ENCODE data around the gene DARS1.

DARS1 gene

GRCh38 chr2:135985018-135985825 is at the start of gene DARS1:
Gene DARS1, minus strand, starts transcription at chr2:135985626. Its CDS starts 158 bp downstream, at chr2:135985468.
- peak; percentile 64 for DNase-seq

- no peak for DNase-seq
Observed at GRCh38 chr2:136034629-136035028, 49.2 kb upstream of the DARS1 start.

DNA sequence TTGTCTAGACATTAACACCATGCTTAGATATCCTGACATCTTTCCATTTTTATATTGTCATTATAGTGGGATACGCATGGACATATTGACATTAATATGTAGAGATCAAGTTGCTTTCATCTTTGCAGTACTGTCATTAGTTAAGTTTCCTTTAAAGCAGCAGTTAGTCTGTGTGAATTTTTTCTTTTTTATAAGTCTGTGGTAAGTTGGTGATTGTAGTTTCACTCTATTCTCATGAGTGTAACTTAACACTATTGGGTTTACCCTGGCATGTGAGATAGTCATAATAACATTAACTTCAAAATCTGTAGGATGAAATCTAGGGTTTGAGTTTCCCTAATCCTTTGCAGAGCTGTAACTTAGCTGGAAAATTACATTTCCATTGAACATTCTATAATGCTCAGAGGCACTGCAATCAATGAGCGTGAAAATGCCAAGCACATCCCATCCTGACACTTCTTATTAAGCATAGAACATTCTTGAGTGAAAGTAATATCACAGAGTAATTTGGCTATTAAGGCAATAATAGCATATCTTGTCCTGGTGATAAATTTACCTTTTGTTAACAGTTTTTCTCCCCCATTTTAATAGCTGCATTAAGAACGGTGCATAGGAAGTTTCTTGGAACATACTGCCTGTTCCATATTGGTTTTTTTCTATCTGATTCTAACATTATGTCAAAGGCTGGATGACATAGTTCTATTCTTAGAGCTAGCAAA is 47.5 kb upstream of the DARS1 start:
- no peak for DNase-seq

DNA sequence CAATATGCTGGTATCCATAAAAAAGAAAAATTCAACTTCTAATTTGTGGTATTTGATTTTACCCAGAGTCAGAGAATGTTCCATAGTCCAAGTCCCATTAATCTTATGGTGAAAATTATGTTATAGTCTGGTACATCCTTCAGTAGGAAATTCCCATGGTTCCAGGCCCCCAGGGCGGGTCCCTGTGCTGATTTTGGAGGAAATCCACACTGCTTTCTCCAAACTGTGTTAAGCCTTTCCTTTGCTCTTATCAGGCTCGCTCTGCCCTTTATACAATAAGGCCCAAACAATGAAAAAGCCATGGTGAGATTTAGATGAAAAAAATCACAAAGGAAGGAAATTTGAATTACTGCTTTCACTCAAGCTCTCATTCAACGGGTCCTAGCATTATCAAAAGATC is 46.8 kb upstream of the DARS1 start:
- DNase-seq: no peak

GRCh38 chr2:136031711-136032110 is 46.3 kb upstream of the DARS1 start:
- DNase-seq: no peak

DNA sequence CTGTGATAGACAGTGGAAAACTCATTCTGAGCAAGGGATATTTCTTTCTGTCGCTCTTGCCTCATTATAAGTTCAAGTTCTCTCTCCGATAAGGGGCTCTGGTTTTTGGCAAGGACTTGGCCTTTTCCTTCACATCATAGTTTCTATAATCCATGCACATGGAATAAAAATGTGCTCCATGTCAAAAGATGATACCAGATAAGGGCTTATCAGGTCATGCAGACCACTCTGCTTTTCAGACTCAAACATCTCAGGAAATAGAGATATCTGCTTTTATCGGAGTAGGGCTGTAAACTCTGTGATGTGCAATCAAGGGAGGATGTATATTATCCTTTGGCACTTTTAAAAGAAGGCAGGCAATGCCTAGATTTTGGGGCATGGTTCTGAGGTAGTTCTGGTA is 45.0 kb upstream of the DARS1 start:
- DNase-seq: no peak

- no peak for DNase-seq
Observed at GRCh38 chr2:136029149-136029548, 43.7 kb upstream of the DARS1 start.

- no peak for DNase-seq
Observed at GRCh38 chr2:136028001-136028400, 42.6 kb upstream of the DARS1 start.

DNA sequence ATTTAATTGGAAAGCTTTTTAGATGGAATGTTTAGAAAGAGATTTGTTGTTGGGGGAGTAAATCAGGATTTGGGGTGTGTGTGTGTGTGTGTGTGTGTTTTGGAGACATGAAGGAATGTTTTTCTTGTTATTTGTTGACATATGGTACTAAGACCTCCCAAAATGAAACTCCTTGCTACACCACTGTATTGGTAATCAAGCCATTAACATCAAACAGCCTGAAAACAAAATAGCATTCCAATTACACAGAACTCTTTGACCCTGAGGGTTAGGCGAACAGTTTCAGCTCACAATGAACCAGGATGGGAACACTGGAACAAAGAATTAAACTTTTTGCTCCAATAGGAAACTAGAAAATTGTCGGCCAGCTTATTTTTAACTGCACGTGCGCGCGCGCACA is 41.7 kb upstream of the DARS1 start:
- no peak for DNase-seq

DNA sequence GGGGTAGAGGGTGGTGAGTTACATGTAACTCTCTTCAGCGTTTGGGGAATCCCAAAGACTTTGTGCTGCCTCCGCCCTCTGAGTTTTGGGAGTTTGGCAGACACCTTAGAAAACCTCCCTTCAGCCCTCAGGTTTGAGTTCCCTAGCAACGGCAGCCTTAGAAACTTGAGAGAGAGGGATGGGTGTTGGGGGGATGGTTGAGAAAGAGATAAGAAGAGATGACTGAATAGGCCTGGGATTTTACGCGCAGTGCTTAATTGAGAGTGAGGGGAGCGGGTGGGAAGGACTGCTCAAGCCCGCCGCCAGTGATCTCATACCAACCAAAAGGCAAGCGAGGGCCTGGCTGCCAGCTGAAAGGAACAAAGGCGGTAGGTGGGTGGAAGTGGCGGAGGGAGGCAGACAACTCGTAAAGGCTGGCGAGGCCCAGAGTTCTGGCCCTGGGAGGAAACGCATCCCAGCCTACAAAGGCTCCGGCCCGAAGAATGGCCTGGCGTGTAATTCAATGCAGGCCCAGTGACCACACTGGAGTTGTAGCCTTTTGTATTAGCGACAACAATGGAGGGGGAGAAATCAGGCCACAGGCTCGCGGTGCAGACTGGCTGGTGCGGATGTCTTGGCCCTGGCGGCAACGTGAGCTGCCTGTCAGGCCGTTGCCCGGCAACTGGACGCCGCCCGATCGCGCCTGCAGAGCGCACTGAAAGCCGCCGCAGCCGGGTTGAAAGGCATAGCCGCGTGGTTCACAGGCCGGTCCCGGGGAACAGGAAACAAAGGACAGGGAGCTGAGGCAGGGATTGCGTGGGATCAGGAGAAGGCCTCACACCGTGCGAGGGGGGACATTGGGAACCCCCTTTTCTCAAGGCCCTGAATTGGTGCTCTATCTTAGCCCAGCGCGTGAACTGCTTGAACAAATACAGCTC is 39.9 kb upstream of the DARS1 start:
- peak; percentile 10 for DNase-seq

GRCh38 chr2:136024616-136025015 is 39.2 kb upstream of the DARS1 start:
- DNase-seq: no peak

DNA sequence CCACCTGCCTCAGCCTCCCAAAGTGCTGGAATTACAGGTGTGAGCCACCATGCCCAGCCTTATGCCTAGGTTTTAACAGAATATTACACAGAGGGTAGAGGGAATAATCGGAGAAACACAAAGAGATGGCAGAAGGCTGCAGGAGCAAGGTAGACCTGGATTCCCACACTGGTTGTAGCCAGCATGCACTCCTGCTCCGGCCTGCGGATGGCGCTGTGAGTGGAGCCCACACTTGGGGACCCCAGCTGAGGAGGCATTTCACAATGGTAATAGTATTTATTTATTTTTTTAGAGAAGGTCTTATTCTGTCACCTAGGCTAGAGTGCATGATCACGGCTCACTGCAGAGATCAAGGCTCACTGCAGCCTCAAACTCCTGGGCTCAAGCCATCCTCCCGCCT is 38.8 kb upstream of the DARS1 start:
- DNase-seq: no peak

GRCh38 chr2:136023416-136023815 is 38.0 kb upstream of the DARS1 start:
- no peak for DNase-seq

DNA sequence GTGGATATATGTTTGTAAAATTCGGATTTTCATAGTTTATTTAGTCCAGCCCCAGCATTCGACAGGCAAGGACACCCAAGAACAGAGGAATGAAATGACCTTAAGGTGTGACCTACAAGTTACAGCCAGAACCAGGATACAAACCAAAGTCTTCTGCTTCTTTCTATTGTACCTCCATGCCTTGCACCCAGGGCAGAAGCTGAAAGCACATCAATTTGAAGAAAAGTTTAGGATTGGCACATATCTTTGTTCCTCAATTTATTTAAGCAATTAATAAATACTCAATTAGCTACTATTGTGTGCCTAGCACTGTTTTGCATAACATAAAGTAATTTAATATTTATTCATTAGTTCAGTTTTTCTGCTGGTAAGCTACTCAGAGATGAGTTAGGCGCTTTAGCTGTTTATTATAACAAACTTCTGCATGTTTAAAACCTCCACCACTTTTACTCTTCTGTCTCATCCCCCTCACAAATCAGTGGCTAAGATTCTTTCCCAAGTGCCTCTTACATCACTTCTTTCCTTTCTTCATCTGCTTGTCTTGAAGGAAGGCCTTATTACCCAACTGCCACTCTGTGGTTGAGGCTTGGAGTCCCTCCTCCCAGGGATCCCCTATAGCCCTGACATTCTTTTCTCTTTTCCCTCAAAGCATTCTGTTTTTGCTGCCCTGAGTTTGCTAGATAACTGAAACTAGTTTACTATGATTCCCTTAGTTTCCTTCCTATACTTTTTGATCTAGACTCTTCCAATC is 37.1 kb upstream of the DARS1 start:
- no peak for DNase-seq

DNA sequence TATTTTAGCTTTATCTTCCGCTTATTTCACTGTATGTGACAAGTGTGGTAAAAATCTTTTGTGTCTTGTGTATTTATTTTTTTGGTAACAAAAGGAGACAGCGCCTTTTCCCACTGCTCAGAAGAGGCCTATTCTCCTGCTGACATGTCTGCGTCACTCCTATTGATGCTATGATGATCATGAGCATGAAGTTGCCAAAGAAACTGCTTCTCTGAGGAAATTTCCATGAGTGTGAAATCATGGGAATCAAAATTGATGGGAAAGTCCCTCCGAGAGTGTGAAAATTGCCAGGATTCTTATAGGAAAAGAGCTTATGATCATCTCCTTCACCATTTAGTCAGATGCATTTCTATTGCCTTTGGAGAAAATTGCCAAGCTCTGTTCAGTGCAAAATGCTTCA is 36.5 kb upstream of the DARS1 start:
- DNase-seq: no peak

GRCh38 chr2:136021406-136021805 is 36.0 kb upstream of the DARS1 start:
- DNase-seq: no peak

- no peak for DNase-seq
Observed at GRCh38 chr2:136020831-136021230, 35.4 kb upstream of the DARS1 start.

- DNase-seq: no peak
Observed at GRCh38 chr2:136019825-136020224, 34.4 kb upstream of the DARS1 start.

DNA sequence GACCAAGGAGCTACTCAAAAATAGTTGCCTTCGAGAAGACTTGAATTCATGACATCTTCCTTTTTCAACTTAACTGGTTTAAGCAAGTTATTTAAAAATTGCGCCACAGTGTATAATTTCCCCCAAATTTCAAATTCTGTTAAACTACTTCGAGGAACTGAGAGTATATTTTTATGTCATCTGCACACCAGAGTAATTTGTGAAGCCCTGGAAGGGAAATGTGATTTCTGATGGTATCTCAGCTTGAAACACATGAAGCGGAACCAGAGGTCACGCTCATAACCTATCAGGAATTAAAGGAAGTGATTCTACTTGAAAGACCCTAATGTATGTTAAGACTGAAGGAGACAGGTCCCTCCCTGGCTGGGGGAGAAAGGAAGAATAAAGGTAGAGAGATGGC is 33.9 kb upstream of the DARS1 start:
- DNase-seq: no peak

DNA sequence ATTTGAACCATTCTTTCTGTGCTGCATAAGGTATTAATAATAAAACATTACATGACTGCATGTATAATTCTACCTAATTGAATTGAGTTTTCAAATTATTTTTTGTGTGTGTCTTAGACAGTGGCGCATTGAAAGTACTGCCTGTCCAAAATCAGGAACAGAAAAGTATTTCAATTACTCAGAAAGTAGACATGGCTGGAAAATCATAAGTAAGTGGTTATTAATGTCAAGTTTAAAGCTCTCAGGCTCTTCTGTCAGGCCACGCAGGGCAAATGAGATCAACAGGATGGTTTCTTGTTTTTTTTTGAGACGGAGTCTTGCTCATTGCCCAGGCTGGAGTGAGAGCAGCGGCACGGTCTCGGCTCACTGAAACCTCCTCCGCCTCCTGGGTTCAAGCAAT is 32.4 kb upstream of the DARS1 start:
- DNase-seq: no peak

- no peak for DNase-seq
Observed at GRCh38 chr2:136016836-136017235, 31.4 kb upstream of the DARS1 start.

GRCh38 chr2:136016427-136016826 is 31.0 kb upstream of the DARS1 start:
- DNase-seq: no peak

GRCh38 chr2:136015699-136016098 is 30.3 kb upstream of the DARS1 start:
- no peak for DNase-seq

Measured in activated CD4-positive, alpha-beta T cell treated with anti-CD3 and anti-CD28 coated beads for 1 hour (primary cell).